ENCODE data around the gene DPY19L1.

GRCh38 chr7:35039343-35039742 lies 2.1 kb upstream of the DPY19L1 start:
- TF ChIP-seq POLR2A (IDR thresholded peaks at IDR 0.05; ENCODE audit: low read length) (no peak), GATA1 (IDR thresholded peaks at IDR 0.05; ENCODE audit: low read depth, low read length) (no peak)
